ENCODE data around the gene BFAR.

GRCh38 chr16:14641206-14641605 is 8.5 kb downstream of the BFAR start:
- TF ChIP-seq CHD2 (IDR thresholded peaks at IDR 0.05; ENCODE audit: low read length, partially characterized antibody), result no peak
- no peak for TF ChIP-seq POLR2AphosphoS5 (IDR thresholded peaks at IDR 0.05; ENCODE audit: low read depth, low read length)
- TF ChIP-seq, protein P1, sequence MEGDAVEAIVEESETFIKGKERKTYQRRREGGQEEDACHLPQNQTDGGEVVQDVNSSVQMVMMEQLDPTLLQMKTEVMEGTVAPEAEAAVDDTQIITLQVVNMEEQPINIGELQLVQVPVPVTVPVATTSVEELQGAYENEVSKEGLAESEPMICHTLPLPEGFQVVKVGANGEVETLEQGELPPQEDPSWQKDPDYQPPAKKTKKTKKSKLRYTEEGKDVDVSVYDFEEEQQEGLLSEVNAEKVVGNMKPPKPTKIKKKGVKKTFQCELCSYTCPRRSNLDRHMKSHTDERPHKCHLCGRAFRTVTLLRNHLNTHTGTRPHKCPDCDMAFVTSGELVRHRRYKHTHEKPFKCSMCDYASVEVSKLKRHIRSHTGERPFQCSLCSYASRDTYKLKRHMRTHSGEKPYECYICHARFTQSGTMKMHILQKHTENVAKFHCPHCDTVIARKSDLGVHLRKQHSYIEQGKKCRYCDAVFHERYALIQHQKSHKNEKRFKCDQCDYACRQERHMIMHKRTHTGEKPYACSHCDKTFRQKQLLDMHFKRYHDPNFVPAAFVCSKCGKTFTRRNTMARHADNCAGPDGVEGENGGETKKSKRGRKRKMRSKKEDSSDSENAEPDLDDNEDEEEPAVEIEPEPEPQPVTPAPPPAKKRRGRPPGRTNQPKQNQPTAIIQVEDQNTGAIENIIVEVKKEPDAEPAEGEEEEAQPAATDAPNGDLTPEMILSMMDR (IDR thresholded peaks at IDR 0.05), result no peak
- no peak for TF ChIP-seq RFX5 (IDR thresholded peaks at IDR 0.05; ENCODE audit: low read length)
- TF ChIP-seq JUND (IDR thresholded peaks at IDR 0.05), result no peak
- TF ChIP-seq, protein P2, sequence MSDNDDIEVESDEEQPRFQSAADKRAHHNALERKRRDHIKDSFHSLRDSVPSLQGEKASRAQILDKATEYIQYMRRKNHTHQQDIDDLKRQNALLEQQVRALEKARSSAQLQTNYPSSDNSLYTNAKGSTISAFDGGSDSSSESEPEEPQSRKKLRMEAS (IDR thresholded peaks at IDR 0.05; ENCODE audit: low read depth), result no peak
- no peak for TF ChIP-seq TEAD4 (IDR thresholded peaks at IDR 0.05; ENCODE audit: borderline replicate concordance, insufficient read depth)
- TF ChIP-seq USF2 (IDR thresholded peaks at IDR 0.05; ENCODE audit: borderline replicate concordance, low read depth, low read length), result no peak
- no peak for TF ChIP-seq GABPA (IDR thresholded peaks at IDR 0.05; ENCODE audit: low read depth)
- TF ChIP-seq EZH2phosphoT487 (IDR thresholded peaks at IDR 0.05; ENCODE audit: borderline replicate concordance, low read depth), result no peak
- no peak for TF ChIP-seq SMC3 (IDR thresholded peaks at IDR 0.05; ENCODE audit: low read depth, low read length)
- no peak for TF ChIP-seq YY1 (IDR thresholded peaks at IDR 0.05; ENCODE audit: low read depth)
